ENCODE results near the gene PRSS21. TPM values are rescaled to one million over a fixed set of nuclear protein-coding genes. Genes with fewer than 3 reads are reported as not detected.

Gene PRSS21
- total RNA-seq, 2 experiments from 2014 or later: not detected

DNA sequence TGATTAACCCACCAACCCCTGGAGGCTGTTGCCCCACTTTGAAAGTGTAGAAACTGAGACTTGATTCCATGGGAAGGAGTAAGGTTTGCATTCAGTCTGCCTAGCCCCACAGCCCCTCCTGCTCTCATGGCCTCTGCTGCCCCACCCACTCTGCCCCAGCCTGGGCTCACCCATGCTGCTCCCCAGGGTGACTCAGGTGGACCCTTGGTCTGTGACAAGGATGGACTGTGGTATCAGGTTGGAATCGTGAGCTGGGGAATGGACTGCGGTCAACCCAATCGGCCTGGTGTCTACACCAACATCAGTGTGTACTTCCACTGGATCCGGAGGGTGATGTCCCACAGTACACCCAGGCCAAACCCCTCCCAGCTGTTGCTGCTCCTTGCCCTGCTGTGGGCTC is 12.3 kb upstream of the PRSS21 start:
- ChIA-PET POLR2A (no interaction called here), CTCF (no interaction called here)
- H3K4me1 Mint-ChIP-seq (ENCODE audit: low read depth): no peaks in the 10 kb centered on the region
- Histone ChIP-seq H3K27me3 (ENCODE audit: control insufficient read depth in 1 of 2, insufficient read depth in 2 of 2, low read length in 2 of 2) (peaks cover 0 to 6% of the 10 kb centered on the region in 2 experiments), H3K9me3 (ENCODE audit: control insufficient read depth in 1 of 2, insufficient read depth in 1 of 2, low read length in 2 of 2) (peaks cover 11 to 12% of the 10 kb centered on the region in 2 experiments), H3K27ac (ENCODE audit: low read depth in 1 of 2, low read length in 2 of 2) (no peak overlapping the region), H3K4me1 (ENCODE audit: insufficient read depth, low read length) (no peaks in the 10 kb centered on the region), H3K36me3 (ENCODE audit: insufficient read depth, low read length) (no peaks in the 10 kb centered on the region), H3K4me3 (ENCODE audit: low read length) (no peak overlapping the region)
- H3K4me3 Mint-ChIP-seq: no peak overlapping the region
- TF ChIP-seq CTCF (IDR thresholded peaks at IDR 0.05): no peak
- DNase-seq: no peak
- intact Hi-C loops (cut with DNase I, micrococcal nuclease): no loop called here
- no peaks in the 10 kb centered on the region for H3K36me3 Mint-ChIP-seq (ENCODE audit: low read depth)
- no peak overlapping the region for H3K27ac Mint-ChIP-seq
- ATAC-seq (ENCODE audit: poor library complexity): no peak
- H3K27me3 Mint-ChIP-seq: peaks cover 25% of the 10 kb centered on the region
- H3K9me3 Mint-ChIP-seq: peaks cover 6% of the 10 kb centered on the region

DNA sequence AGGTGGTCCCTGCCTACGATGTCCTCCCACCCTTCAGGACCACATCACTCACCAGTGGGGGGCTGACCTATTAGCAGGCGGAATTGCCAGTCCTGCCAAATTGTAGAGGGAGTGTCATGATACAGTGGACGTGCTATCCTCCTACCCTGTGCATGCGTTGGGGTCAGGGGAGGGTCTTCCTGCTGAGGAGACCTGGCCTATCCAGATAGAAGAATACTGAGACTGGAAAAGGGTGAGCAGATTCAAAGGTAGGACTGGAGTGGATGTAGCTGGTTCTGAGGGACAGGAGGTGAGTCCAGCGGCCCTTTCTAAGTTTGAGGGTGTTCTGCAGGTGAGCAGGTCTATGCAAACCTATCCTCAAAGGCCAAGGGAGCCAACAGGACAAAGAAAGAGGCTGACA is 10.8 kb upstream of the PRSS21 start:
- H3K27ac Mint-ChIP-seq: no peak overlapping the region
- CTCF ChIA-PET: no interaction called here
- TF ChIP-seq CTCF (IDR thresholded peaks at IDR 0.05): no peak

DNA sequence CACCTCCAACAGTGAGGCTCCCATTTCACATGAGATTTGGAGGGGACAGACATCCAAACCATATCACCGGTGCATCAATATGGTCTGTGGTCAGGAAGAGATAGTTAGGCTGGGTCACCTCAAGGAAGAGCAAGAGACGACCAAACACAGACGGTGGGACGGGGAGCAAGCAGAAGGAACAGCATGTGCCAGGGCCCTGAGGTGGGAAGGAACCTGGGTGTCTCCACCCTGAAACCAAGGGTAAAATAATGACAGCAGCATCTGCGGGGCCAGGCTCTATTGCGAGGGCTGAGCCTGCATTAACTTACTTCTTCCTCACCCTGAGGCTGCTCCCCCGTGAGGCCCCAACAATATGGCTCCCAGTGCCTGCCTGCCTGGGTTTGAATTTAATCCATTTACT is 8.9 kb upstream of the PRSS21 start:
- no peaks in the 10 kb centered on the region for H3K4me1 ChIP-seq (ENCODE audit: insufficient read depth, low read length)
- no peak overlapping the region for H3K4me3 ChIP-seq (ENCODE audit: low read length)
- POLR2A ChIA-PET: no interaction called here
- no peak for TF ChIP-seq CTCF (IDR thresholded peaks at IDR 0.05)
- Mint-ChIP-seq H3K4me3 (no peak overlapping the region), H3K27me3 (peaks cover 32% of the 10 kb centered on the region), H3K4me1 (ENCODE audit: low read depth) (no peaks in the 10 kb centered on the region), H3K36me3 (ENCODE audit: low read depth) (no peaks in the 10 kb centered on the region), H3K27ac (no peak overlapping the region), H3K9me3 (peaks cover 5% of the 10 kb centered on the region)
- peaks cover 8 to 10% of the 10 kb centered on the region in 2 experiments for H3K27me3 ChIP-seq (ENCODE audit: control insufficient read depth in 1 of 2, insufficient read depth in 2 of 2, low read length in 2 of 2)
- CTCF ChIA-PET: no interaction called here
- no peaks in the 10 kb centered on the region for H3K36me3 ChIP-seq (ENCODE audit: insufficient read depth, low read length)
- H3K9me3 ChIP-seq (ENCODE audit: control insufficient read depth in 1 of 2, insufficient read depth in 1 of 2, low read length in 2 of 2): peaks cover 11 to 12% of the 10 kb centered on the region in 2 experiments
- intact Hi-C loops (cut with DNase I, micrococcal nuclease): no loop called here
- no peak overlapping the region for H3K27ac ChIP-seq (ENCODE audit: low read depth in 1 of 2, low read length in 2 of 2)
- ATAC-seq (ENCODE audit: poor library complexity) (no peak), DNase-seq (no peak)

More for the DNA sequence above, 10.8 kb upstream of the PRSS21 start:
- Histone ChIP-seq H3K27ac (ENCODE audit: low read depth in 1 of 2, low read length in 2 of 2) (no peak overlapping the region), H3K27me3 (ENCODE audit: control insufficient read depth in 1 of 2, insufficient read depth in 2 of 2, low read length in 2 of 2) (peaks cover 7 to 8% of the 10 kb centered on the region in 2 experiments), H3K4me3 (ENCODE audit: low read length) (no peak overlapping the region), H3K9me3 (ENCODE audit: control insufficient read depth in 1 of 2, insufficient read depth in 1 of 2, low read length in 2 of 2) (peaks cover 11 to 12% of the 10 kb centered on the region in 2 experiments), H3K36me3 (ENCODE audit: insufficient read depth, low read length) (no peaks in the 10 kb centered on the region), H3K4me1 (ENCODE audit: insufficient read depth, low read length) (no peaks in the 10 kb centered on the region)
- H3K9me3 Mint-ChIP-seq: peaks cover 6% of the 10 kb centered on the region
- H3K4me1 Mint-ChIP-seq (ENCODE audit: low read depth): no peaks in the 10 kb centered on the region
- POLR2A ChIA-PET: no interaction called here
- H3K36me3 Mint-ChIP-seq (ENCODE audit: low read depth): no peaks in the 10 kb centered on the region
- DNase-seq (no peak), ATAC-seq (ENCODE audit: poor library complexity) (no peak)
- no peak overlapping the region for H3K4me3 Mint-ChIP-seq
- peaks cover 32% of the 10 kb centered on the region for H3K27me3 Mint-ChIP-seq
- intact Hi-C loops (cut with DNase I, micrococcal nuclease): no loop called here
